GM19395 (cell line): Measurements from ENCODE around the gene CEP112.
"Not testable (repeated sequence)": the region's sequence is repeated elsewhere in the genome, so short reads cannot be mapped to it uniquely, and the experiment has no call there.

ENCODE experiments used
- ATAC-seq: cut with Tn5 transposase; IDR thresholded peaks from one replicate; pipeline ENCODE4 v1.9.1; 2021; ENCODE audit warnings: mild to moderate bottlenecking, moderate library complexity; ENCODE audit not compliant: unreplicated experiment

Gene CEP112

DNA sequence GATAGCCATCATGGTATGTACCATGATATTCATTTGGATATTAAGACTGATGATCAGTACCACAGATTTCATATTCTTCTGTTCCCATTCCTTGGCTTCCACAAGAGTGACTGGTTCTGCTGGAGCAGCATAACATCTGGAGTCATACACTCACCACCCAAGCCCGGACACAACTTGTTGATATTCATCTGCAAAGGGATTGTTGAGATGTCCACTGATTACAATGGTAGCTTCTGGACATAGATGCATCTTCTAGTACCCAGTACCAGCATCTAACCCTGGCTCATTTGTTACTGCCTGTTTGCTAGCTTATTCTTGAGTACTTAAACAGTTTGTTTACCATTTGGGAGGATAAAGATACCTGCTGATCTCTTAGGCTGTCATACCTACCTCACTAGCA, 394.8 kb downstream of the CEP112 start:
- no peak for ATAC-seq

DNA sequence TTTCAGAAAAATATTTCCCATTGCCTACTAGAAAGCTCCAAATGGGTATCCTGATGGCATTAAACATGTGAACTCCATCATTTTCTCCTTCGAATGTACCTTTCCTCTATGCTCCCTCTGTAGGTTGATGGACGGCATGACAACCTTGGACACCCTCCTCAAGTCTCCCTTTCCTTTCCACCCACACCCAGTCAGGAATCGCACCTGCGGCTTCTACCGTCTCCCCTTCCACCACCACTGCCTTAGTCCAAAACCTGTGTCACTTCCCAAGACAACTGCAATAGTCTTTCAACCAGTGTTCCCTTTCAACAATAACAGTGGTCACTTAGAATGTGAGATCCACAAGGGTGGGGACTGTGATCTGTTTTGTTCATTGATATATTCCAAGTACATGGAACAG, 397.4 kb downstream of the CEP112 start:
- no peak for ATAC-seq

DNA sequence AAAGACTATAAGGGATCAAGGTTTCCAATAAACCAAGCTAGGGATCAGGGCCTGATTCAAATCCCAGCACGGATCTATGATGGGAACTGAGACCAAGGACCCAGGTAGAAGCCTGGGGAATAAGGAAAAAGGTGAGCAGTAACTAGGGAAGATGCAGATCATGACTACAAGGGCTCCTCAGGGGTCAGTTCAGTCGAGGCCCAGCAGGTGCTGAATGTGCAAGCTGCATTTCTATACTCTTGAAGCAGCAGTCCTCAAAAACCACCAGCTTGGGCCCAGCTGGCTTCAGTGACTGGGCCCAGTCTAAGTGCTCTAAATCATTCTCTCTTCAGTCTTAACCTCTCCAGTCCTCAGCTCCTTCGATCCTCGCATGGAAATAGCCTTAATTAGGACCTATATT, 401.7 kb downstream of the CEP112 start:
- ATAC-seq, result no peak

DNA sequence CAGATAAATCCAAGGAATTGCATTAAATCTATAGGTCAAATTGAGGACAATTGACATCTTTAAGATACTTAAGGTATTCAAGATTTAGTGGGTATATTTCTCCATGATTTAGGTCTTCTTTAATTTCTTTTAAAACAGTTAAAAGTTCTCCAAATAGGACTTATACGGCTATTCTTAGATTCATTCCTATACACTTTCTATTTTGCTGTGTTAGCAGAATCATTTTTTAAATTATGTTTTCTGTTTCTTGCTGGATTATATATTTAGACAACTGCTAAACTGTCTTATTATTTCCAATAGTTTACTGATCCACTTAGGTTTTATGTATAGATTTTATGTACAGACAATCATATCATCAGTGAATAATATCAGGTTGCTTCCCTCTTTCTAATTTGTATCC, 404.4 kb downstream of the CEP112 start:
- ATAC-seq, result no peak

DNA sequence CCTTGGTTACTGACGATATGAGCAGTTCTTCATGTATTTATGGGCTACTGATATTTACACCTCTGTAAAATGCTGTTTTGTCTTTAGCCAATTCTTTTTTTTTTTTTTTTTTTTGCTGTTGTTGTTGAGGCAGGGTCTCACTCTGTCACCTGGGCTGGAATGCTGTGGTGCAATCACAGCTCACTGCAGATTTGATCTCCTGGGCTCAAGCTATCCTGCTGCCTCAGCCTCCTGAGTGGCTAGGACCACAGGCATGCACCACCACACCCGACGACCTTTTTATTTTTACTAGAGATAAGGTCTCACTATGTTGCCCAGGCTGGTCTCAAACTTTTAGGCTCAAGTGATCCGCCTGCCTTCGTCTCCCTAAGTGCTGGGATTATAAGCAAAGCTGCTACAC, 405.5 kb downstream of the CEP112 start:
- no peak for ATAC-seq

DNA sequence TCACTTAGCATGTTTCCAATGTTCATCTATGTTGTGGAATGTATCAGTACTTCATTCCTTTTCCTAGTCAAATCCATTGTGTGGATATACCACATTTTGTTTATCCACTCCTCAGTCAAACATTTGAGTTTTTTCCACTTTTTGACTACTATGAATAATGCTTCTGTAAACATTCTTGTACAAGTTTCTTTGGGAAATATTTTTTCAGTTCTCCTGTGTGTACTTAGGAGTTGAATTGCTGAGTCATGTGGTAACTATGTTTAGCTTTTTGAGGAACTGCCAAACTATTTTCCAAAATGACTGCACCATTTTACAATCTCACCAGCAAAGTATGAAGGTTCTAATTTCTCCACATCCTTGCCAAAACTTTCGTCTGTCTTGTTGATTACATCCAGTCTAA, 406.8 kb downstream of the CEP112 start:
- ATAC-seq, result no peak

DNA sequence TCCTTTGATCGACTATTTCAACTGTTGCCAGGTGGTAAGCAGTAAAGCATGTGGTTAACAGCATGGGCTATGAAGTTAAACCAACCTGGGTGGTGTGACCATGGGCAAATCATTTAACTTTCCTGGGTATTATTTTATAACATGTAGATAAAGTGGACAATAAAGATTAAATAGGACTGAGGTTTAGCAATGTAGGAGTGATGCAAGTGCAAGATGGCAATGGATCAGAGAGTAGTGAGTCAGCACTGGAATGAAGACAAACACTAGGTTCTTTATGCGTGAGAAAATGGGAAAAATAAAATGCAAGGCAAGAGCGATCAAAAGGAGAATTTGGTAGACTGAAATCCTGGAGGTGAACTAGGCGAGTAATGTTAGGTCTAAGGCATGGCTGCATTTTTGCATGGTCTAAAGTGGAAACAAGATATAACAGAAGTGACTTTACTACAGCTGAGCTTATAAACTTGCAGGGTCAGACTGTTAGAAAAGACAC, 408.0 kb downstream of the CEP112 start:
- ATAC-seq, result no peak

DNA sequence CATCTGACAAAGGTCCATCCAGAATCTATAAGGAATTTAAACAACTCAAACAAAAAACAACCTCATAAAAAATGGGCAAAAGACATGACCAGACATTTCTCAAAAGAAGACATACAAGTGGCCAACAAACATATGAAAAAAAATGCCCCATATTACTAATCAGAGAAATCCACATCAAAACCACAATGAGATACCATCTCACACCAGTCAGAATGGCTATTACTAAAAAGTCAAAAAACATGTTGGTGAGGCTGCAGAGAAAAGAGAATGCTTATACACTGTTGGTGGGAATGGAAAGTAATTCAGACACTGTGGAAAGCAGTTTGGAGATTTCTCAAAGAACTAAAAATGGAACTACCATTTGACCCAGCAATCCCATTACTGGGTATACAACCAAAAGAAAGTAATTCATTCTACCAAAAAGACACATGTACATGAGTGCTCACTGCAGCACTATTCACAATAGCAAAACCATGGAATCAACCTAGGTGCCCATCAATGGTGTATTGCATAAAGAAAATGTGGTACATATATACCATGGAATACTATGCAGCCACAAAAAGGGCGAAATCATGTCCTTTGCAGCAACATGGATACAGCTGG, 409.7 kb downstream of the CEP112 start:
- not testable (repeated sequence) for ATAC-seq

GRCh38 chr17:65780111-65780510, 411.8 kb downstream of the CEP112 start:
- no peak for ATAC-seq

DNA sequence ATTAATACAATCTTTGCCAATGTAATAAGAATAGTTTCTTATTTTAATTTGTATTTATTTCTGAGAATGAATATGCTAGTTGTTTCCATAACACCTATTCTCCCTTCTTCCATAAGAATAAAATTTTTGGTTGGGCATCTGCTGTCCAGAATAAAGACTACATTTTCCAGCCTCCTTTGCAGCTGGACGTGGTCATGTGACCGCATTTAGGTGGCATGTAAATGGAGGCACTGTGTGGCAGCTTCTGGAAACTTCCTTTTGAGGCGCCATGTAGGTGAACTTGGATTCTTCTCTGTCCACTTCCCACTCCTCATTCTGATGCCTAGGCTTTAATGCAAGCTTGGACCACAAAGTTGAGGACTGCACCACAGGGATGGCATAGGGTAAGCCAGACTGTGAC, 415.0 kb downstream of the CEP112 start:
- no peak for ATAC-seq

DNA sequence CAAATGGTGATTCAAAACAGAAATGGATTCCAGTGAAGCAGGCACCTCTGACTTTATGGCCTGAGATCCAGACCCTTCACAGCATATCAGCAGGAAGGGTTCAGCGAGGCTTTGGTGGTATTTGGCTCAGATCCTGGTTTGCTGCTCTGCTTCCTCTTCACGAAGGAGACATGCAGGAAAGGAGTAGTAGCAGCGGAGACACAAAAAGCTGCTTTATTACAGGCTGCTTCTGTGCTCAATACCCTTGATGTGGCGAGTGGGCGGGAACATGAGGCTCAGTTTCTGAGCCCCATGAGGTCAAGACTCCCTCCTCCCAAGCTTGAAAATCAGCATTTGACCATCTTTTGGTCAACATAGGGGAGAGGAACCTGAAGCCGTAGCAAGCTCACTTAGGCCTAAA, 417.1 kb downstream of the CEP112 start:
- ATAC-seq, result no peak

DNA sequence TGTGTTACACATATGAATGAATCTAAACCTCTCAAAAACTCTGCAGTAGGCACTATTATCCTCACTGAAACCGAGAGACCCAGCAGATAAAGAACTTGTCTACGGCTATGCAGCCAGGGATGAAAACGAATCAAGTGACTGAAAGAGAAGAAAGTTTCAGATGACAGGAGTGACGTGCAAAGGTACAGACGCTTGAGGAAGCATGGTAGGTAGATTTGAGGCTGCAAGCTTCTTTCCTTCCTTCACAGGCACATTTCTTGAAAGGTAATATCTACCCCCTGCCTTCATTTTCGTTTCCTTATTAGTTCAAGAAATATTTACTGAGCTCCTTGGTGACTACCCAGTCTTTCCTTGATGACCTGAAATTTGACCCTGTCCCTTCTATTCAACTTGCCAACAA, 418.9 kb downstream of the CEP112 start:
- no peak for ATAC-seq

DNA sequence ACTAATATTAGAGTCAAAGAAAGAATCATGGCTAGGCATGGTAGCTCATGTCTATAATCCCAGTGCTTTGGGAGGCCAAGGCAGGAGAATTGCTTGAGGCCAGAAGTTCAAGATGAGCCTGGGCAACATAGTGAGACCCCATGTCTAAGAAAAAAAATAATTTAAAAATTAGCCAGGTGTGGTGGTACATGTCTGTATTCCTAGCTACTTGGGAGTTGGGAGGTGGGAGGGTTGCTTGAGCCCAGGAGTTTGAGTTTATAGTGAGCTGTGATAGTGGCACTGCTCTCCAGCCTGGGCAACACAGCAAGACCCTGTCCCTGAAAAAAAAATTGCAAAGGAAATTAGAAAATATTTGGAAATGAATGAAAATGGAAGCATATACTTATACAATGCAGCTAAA, 420.2 kb downstream of the CEP112 start:
- no peak for ATAC-seq

DNA sequence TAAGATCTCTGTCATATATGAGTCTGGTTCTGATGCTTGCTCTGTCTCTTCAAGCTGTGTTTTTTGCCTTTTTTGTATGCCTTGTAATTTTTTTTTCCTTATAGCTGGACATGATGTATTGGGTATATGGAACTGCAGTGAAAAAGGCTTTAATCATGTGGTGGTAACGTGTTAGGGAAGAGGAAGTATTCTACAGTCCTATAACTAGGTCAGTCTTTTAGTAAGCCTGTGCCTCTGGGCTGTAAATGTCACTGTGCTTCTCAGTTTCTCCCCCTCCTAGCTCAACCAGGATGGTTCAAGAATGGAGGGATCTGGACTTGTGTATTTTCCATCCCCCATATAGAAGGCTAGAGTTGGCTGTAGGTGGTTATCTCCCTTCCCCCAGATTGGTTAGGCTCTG, 428.1 kb downstream of the CEP112 start:
- no peak for ATAC-seq

- ATAC-seq, result no peak
These were observed 429.0 kb downstream of the CEP112 start for GRCh38 chr17:65762973-65763372.

- ATAC-seq, result no peak
These were observed 432.4 kb downstream of the CEP112 start for GRCh38 chr17:65759532-65759931.

DNA sequence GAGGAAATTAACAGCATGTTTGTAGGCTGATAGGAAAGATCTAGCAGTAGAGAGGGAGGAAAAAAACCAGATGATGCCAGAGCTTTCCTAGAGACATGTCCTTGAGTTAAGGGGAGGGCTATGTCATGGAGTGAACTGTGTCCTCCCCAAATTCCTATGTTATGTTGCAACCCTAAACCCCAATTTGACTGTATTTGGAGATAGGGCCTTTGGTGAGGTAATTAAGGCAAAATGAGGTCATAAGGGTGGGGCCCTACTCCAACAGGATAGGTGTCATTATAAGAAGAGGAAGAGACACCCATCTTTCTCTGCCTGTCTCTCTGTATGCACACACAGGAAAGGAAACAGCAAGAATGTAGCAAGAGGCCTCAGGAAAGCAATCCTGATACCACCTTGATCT, 435.2 kb downstream of the CEP112 start:
- ATAC-seq, result no peak

- ATAC-seq, result no peak
These were observed 436.1 kb downstream of the CEP112 start for GRCh38 chr17:65755799-65756198.

- no peak for ATAC-seq
These were observed 437.3 kb downstream of the CEP112 start for GRCh38 chr17:65754630-65755029.

- no peak for ATAC-seq
These were observed 437.9 kb downstream of the CEP112 start for GRCh38 chr17:65754081-65754480.

DNA sequence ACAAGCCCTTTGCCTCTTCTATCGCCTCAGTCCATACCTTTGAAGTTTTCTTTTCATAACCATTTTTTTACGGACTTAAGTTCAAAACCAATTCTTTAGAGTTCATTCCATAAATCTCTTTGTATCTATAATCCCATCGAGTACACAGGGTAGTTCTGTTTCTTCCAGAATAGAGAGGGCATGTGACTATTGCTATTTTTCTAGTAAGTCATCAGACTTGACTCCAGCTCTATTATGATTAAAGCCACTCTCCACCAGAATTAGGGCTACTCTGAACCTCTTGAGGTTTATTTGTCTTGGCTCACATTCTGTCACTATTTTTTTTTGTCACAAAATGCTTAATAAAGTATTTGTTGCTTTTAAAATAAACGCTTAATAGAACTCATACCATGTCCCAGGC, 438.6 kb downstream of the CEP112 start:
- ATAC-seq, result no peak

DNA sequence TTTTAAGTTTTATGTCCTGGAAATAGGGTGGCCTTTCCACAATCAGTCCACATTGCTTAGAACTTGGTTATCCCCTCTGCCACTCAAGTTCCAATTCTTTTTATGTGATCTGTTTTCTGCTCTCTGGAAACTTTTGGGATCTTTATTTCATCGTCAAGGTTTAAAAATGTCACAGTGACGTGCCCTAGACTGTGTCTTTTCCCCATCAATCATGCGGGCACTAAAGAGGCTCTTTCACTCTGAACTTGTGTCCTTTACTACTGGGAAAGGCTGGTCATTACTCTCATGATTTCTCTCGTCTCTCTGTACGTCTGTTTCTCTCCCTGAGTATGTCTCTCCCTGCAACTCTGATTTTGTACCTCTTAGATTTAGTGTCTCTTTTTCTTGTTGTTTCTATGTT, 440.7 kb downstream of the CEP112 start:
- ATAC-seq, result no peak

GRCh38 chr17:65750631-65751115, 441.3 kb downstream of the CEP112 start:
- no peak for ATAC-seq
